Middle frontal gyrus (tissue), 1 donor: ENCODE data around the gene GFER.
"Not testable (repeated sequence)": the region's sequence is repeated elsewhere in the genome, so short reads cannot be mapped to it uniquely, and the experiment has no call there.

Experiments used
- DNase-seq: peaks from one replicate; pipeline ENCODE4 v3.0.0-alpha.2; 2015; ENCODE audit warnings: low spot score; ENCODE audit errors: extremely low spot score

The GFER gene

GRCh38 chr16:2026461-2027023, 42.5 kb downstream of the GFER start, which contains the start of gene NHERF2:
Gene NHERF2 (plus strand): TSS chr16:2026902. CDS start chr16:2027006, 104 bp downstream.
- DNase-seq: no peak

GRCh38 chr16:2027024-2028010, 43.3 kb downstream of the GFER start:
- DNase-seq: no peak

GRCh38 chr16:2028146-2028545, 44.2 kb downstream of the GFER start:
- no peak for DNase-seq

- no peak for DNase-seq
Measured at GRCh38 chr16:2028620-2029220, 44.7 kb downstream of the GFER start.

- DNase-seq: no peak
Measured at GRCh38 chr16:2029350-2029749, 45.4 kb downstream of the GFER start.

GRCh38 chr16:2030036-2030435, 46.0 kb downstream of the GFER start:
- no peak for DNase-seq

GRCh38 chr16:2031081-2031577, 47.1 kb downstream of the GFER start:
- DNase-seq: no peak

- no peak for DNase-seq
Measured at GRCh38 chr16:2032285-2033056, 48.5 kb downstream of the GFER start.

GRCh38 chr16:2033057-2033908, 49.3 kb downstream of the GFER start:
- DNase-seq: peak; percentile 78

- not testable (repeated sequence) for DNase-seq
Measured at GRCh38 chr16:2033909-2034695, 50.1 kb downstream of the GFER start.

GRCh38 chr16:2034696-2035430, 50.9 kb downstream of the GFER start:
- no peak for DNase-seq

- no peak for DNase-seq
Measured at GRCh38 chr16:2035431-2036199, 51.6 kb downstream of the GFER start.

- no peak for DNase-seq
Measured at GRCh38 chr16:2036200-2036966, 52.4 kb downstream of the GFER start.

- no peak for DNase-seq
Measured at GRCh38 chr16:2037115-2037514, 53.1 kb downstream of the GFER start.
